HepG2 (cell line): Measurements from ENCODE around the gene NFIC. TPM values are rescaled to one million over a fixed set of nuclear protein-coding genes. Genes with fewer than 3 reads are reported as not detected.

ENCODE experiments used
- ATAC-seq: fragments of 200-7000 bp; cut with Tn5 transposase; 3 replicates; pipeline ENCODE4 v1.9.1; 2020; ENCODE audit warnings: mild to moderate bottlenecking, moderate library complexity
- BruUV-seq: library from RNA; stranded (reverse); fragments of 400-500 nt; replicated peaks from 2 replicates; lab custom pipeline; 2021; lab: Mats Ljungman, UMichigan
- CTCF ChIA-PET: fragments of 300-600 bp; formaldehyde crosslinking; extraction: SDS; loops from one replicate; lab custom pipeline; 2021; ENCODE audit warnings: low total read pairs, inconsistent platforms, low intra/inter-chr PET ratio; lab: Yijun Ruan, JAX
- POLR2A ChIA-PET: fragments of 350-600 bp; sonication (Branson Sonifier 250); formaldehyde crosslinking; loops from one replicate; lab custom pipeline; 2020; ENCODE audit warnings: antibody characterized with exemption, inconsistent platforms; lab: Yijun Ruan, JAX
- DNase-seq: peaks from one replicate; pipeline ENCODE4 v3.0.0-alpha.2; 2015; ENCODE audit warnings: low spot score
- FAIRE-seq: peaks from 3 replicates; lab custom pipeline; 2011; peaks lifted over from hg19 to GRCh38; lab: Jason Lieb, UNC
- H2AFZ ChIP-seq: one replicate; pipeline ENCODE4 v1.6.1; 2011; ENCODE audit warnings: low read length, inconsistent platforms
- H3K27ac ChIP-seq: fragments of 300-600 bp; 3 replicates; pipeline ENCODE4 v1.8.0; 2011; ENCODE audit warnings: mixed run types, mild to moderate bottlenecking, mixed read lengths, low read length, inconsistent platforms; ENCODE audit not compliant: insufficient read depth; ENCODE audit errors: extremely low read length
- H3K27me3 ChIP-seq, 2 experiments: fragments of 200-600 bp in 1 of 2; 2 replicates in 1 of 2; 3 replicates in 1 of 2; pipeline versions ENCODE4 v1.6.0 to v1.8.0; 2011; ENCODE audit warnings: low read length in 2 of 2, mild to moderate bottlenecking in 2 of 2, moderate library complexity in 2 of 2, inconsistent platforms in 1 of 2; ENCODE audit not compliant: insufficient read depth in 2 of 2, control insufficient read depth in 1 of 2
- H3K36me3 ChIP-seq, 2 experiments: fragments of 200-600 bp in 1 of 2; replicated peaks in 1 of 2; 2 replicates in 1 of 2; 3 replicates in 1 of 2; pipeline versions ENCODE4 v1.5.1 to v1.8.0; 2011; ENCODE audit warnings: low read length in 2 of 2, inconsistent platforms in 1 of 2; ENCODE audit not compliant: insufficient read depth in 2 of 2, control insufficient read depth in 1 of 2
- H3K4me1 ChIP-seq: 2 replicates; pipeline ENCODE4 v1.5.1; 2012; ENCODE audit warnings: low read length, inconsistent platforms; ENCODE audit not compliant: insufficient read depth
- H3K4me2 ChIP-seq: 2 replicates; pipeline ENCODE4 v1.6.0; 2011; ENCODE audit warnings: low read depth, low read length, inconsistent platforms
- H3K4me3 ChIP-seq, 3 experiments: fragments of 200-600 bp in 1 of 3; sonication (generic), shearing (Covaris generic) in 1 of 3; replicated peaks in 1 of 3; 2 replicates each; pipeline ENCODE4 v1.5.1; 2011 to 2016; ENCODE audit warnings: low read length in 3 of 3, inconsistent platforms in 2 of 3, low read depth in 2 of 3, mild to moderate bottlenecking in 2 of 3, control low read depth in 1 of 3, mixed read lengths in 1 of 3; ENCODE audit not compliant: insufficient read depth in 1 of 3
- H3K79me2 ChIP-seq: one replicate; pipeline ENCODE4 v1.6.1; 2011; ENCODE audit warnings: low read length, inconsistent platforms; ENCODE audit not compliant: insufficient read depth
- H3K9ac ChIP-seq: 2 replicates; pipeline ENCODE4 v1.6.0; 2011; ENCODE audit warnings: mild to moderate bottlenecking, low read depth, low read length, inconsistent platforms; ENCODE audit not compliant: insufficient read depth
- H3K9me3 ChIP-seq: 2 replicates; pipeline ENCODE4 v1.5.1; 2012; ENCODE audit warnings: mild to moderate bottlenecking, low read length
- H4K20me1 ChIP-seq: 2 replicates; pipeline ENCODE4 v1.6.0; 2011; ENCODE audit warnings: inconsistent platforms, mild to moderate bottlenecking, low read length, moderate library complexity; ENCODE audit not compliant: insufficient read depth
- MAZ ChIP-seq, 2 experiments: sonication (generic) in 1 of 2; formaldehyde crosslinking in 1 of 2; IDR thresholded peaks; 2 replicates each; pipeline versions ENCODE4 v1.5.0 to v1.6.1; 2012 to 2020; ENCODE audit warnings: low read depth in 2 of 2, mild to moderate bottlenecking in 2 of 2, borderline replicate concordance in 1 of 2, improper control_type of control experiment in 1 of 2, low read length in 1 of 2, missing genetic modification reagents in 1 of 2, moderate library complexity in 1 of 2
- SMARCE1 ChIP-seq: fragments of 450-650 bp; IDR thresholded peaks from 2 replicates; pipeline ENCODE4 v1.6.1; 2017; ENCODE audit warnings: borderline replicate concordance
- ZFP62 ChIP-seq: sonication (generic); formaldehyde crosslinking; IDR thresholded peaks from 2 replicates; pipeline ENCODE4 v1.4.0; 2020; ENCODE audit warnings: missing genetic modification reagents
- ZKSCAN8 ChIP-seq: IDR thresholded peaks from 2 replicates; pipeline ENCODE4 v1.6.1; 2016; ENCODE audit warnings: borderline replicate concordance, missing genetic modification reagents, missing compliant biosample characterization
- WGBS: methylation state at CpG from one replicate; pipeline ENCODE4 v1.1.6; 2017; ENCODE audit warnings: low lambda C conversion rate; 5-methylcytosine and 5-hydroxymethylcytosine counted together
- in situ Hi-C: cut with HindIII; loops from 2 replicates; pipeline ENCODE4 v1.10.0; 2017; ENCODE audit warnings: low pct_unique_long_range_greater_than_20kb; ENCODE audit not compliant: extremely low pct_ligation_motif_present
- intact Hi-C: fragments of 100-400 bp; cut with micrococcal nuclease; formaldehyde crosslinking; loops from one replicate; pipeline ENCODE4 v1.10.0; 2022; ENCODE audit not compliant: unreplicated experiment
- polyA plus RNA-seq, 8 experiments: library from polyadenylated mRNA; depleted of rRNA in 3 of 8; stranded (reverse) in 7 of 8; unstranded in 1 of 8; fragments of >200 nt; fragmentation: Illumina TruSeq in 4 of 8; extraction: Trizol in 4 of 8; gene quantifications; 2 replicates each; pipeline versions ENCODE4 v1.2.1 to v1.2.3, GENCODE V29; 2011 to 2016; ENCODE audit warnings: low read depth in 4 of 8, missing spikeins in 1 of 8, mixed read lengths in 1 of 8; ENCODE audit not compliant: insufficient read depth in 1 of 8
- total RNA-seq, 5 experiments: library from RNA; depleted of rRNA; stranded (reverse); fragments of >200 nt; fragmentation: Illumina TruSeq; extraction: Trizol; gene quantifications; 2 replicates each; pipeline ENCODE4 v1.2.3, GENCODE V29; 2016; ENCODE audit warnings: low read depth in 1 of 5
- TF ChIP-seq, protein P1 (sequence below): sonication (generic); formaldehyde crosslinking; IDR thresholded peaks from 2 replicates; pipeline ENCODE4 v1.5.0; 2020; ENCODE audit warnings: mild to moderate bottlenecking, missing genetic modification reagents
- TF ChIP-seq, protein P2 (sequence below): sonication (generic); formaldehyde crosslinking; IDR thresholded peaks from 2 replicates; pipeline ENCODE4 v1.5.0; 2020; ENCODE audit warnings: mild to moderate bottlenecking, low read depth, missing genetic modification reagents, borderline replicate concordance

The NFIC gene
- total and polyA plus RNA-seq, 2 of the 13 experiments (the other 11 are each of a cell fraction or from before 2014, with no cell fraction given), result 1.3 to 2.5 TPM

DNA sequence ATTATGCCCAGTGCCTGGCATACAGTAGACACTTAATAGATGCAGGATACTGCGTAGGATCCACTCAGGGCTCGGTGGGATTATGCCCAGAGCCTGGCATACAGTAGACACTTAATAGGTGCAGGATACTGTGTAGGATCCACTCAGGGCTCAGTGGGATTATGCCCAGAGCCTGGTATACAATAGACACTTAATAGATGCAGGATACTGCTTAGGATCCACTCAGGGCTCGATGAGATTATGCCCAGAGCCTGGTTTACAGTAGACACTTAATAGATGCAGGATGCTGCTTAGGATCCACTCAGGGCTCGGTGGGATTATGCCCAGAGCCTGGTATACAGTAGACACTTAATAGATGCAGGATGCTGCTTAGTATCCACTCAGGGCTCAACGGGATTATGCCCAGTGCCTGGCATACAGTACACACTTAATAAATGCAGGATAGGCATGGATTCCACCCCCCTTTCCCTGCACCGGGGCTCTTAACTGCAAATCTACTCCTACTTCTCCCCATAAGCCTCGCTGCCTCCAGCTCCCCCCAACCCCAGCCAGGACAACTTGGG lies 89.1 kb downstream of the NFIC start:
- TF ChIP-seq, protein P1, sequence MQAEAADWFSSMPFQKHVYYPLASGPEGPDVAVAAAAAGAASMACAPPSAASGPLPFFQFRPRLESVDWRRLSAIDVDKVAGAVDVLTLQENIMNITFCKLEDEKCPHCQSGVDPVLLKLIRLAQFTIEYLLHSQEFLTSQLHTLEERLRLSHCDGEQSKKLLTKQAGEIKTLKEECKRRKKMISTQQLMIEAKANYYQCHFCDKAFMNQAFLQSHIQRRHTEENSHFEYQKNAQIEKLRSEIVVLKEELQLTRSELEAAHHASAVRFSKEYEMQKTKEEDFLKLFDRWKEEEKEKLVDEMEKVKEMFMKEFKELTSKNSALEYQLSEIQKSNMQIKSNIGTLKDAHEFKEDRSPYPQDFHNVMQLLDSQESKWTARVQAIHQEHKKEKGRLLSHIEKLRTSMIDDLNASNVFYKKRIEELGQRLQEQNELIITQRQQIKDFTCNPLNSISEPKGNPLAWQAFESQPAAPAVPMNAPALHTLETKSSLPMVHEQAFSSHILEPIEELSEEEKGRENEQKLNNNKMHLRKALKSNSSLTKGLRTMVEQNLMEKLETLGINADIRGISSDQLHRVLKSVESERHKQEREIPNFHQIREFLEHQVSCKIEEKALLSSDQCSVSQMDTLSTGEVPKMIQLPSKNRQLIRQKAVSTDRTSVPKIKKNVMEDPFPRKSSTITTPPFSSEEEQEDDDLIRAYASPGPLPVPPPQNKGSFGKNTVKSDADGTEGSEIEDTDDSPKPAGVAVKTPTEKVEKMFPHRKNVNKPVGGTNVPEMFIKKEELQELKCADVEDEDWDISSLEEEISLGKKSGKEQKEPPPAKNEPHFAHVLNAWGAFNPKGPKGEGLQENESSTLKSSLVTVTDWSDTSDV (CRISPR knock-in tag), result no peak
- peak; percentile 74; the same call in 1 of the 2 replicates for TF ChIP-seq ZKSCAN8 (CRISPR knock-in tag)
- no peak for TF ChIP-seq MAZ (IDR thresholded peaks at IDR 0.05; ENCODE audit: borderline replicate concordance, low read depth, low read length)
- TF ChIP-seq MAZ (CRISPR knock-in tag; IDR thresholded peaks at IDR 0.05; ENCODE audit: low read depth), result no peak
- TF ChIP-seq SMARCE1, result no peak
- no peak for TF ChIP-seq ZFP62 (CRISPR knock-in tag)
- TF ChIP-seq, protein P2, sequence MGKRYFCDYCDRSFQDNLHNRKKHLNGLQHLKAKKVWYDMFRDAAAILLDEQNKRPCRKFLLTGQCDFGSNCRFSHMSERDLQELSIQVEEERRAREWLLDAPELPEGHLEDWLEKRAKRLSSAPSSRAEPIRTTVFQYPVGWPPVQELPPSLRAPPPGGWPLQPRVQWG (CRISPR knock-in tag), result no peak
- H3K9ac ChIP-seq, result no peak overlapping the region
- H3K4me3 ChIP-seq, result no peak overlapping the region
- POLR2A ChIA-PET, result no interaction called here
- no peak for DNase-seq
- 0 out of 2 replicates have a peak, but pooled peaks cover 2% of the 10 kb centered on the region for H4K20me1 ChIP-seq
- 97% methylated on average over 6 of the region's 7 CpGs for WGBS
- peaks cover 4 to 18% of the 10 kb centered on the region in 2 experiments; a peak in 4 of 5 replicates for H3K36me3 ChIP-seq
- intact Hi-C loops (no loop called here), in situ Hi-C loops (no loop called here)
- no peaks in the 10 kb centered on the region for H3K79me2 ChIP-seq
- H3K9me3 ChIP-seq, result no peaks in the 10 kb centered on the region
- CTCF ChIA-PET, result no interaction called here
- H2AFZ ChIP-seq, result no peak overlapping the region
- H3K4me2 ChIP-seq, result no peak overlapping the region
- peaks cover 18% of the 10 kb centered on the region for H3K4me1 ChIP-seq
- no peak for ATAC-seq
- BruUV-seq, result no TSS peak
- FAIRE-seq, result no peak
- no peak overlapping the region for H3K27ac ChIP-seq
- H3K27me3 ChIP-seq, result no peaks in the 10 kb centered on the region
